Pons (tissue), 1 donor: Measurements from ENCODE around the gene LSR.
"Not testable (repeated sequence)": the region's sequence is repeated elsewhere in the genome, so short reads cannot be mapped to it uniquely, and the experiment has no call there.

Experiments
- DNase-seq: peaks from one replicate; pipeline ENCODE4 v3.0.0-alpha.2; 2016; ENCODE audit warnings: low spot score

Gene LSR

DNA sequence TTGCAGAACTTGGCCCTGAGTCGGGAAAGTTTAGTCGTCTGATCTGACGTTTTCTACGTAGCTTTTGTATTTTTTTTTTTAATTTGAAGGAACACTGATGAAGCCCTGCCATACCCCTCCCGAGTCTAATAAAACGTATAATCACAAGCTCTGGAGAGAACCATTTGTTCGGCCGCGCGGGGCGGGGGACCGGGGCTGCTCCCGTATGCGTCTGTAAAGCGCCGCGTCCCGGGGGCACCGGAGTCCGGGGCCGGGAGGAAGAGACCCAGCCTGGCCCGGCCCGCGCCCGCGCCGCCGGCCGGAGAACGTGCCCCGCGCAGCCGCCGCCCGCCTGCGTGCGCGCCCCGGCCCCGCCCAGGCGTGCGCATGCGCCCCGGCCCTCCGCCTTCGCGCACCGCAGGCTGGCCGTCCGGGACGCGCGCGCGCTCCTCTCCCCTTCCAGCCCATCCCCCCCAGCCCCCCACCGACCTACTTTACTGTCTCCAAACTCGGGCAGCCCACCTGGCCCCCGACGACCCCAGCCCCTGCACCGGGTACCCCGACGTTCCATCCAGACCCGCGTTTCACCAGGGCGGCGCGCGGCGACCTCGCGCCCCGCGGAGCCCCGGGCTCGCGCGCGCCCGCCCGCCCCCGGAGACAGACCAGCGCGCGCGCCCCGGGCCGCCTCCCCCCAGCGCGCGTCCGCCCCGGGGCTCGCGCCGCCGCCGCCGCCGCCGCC lies 19.2 kb downstream of the LSR start:
- no peak for DNase-seq

DNA sequence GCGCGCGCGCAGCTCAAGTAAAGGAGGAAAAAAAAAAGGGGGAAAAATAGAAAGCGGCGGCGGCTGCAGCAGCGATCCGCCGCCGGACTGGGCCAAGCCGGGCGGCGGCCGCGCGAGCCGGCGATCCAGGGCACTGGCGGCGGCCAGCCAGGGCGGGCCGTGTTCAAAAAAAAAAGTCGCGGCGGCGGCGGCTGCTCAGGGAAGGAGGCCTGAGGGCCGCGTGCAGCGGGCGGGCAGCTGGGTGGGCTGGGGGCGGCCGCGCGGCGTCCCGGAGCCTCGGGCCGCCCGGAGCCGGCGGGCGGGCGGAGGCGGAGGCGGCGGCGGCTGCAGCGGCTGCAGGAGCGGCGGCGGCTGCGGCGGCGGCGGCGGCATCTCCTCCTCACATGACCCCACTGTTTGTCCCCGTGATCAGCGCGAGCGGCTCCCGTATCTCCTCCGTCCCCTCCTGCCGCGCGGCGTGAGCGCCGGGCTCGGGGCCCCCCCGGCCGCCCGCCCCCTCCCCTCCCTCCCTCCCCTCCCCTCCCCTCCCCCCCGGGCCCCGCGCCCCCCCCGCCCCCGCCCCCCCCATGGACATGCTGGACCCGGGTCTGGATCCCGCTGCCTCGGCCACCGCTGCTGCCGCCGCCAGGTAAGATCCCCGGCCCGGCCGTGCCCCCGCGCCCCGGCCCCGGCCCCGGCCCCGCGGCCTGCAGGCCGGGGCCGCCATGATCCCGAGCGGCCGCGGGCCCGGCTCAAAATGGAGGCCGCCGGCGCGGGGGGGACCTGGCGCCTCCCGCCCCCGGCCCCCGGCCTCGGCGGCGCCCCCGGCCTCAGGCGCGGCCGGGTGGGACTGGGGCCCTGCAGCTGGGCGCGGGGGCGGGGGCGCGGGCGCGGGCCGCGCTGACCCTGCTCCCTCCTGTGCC lies 20.0 kb downstream of the LSR start, which contains the start of gene USF2:
Gene USF2, plus strand, starts transcription at position 427 of the 902 bp plus-strand sequence. Its CDS starts 140 bp downstream, at position 567.
- DNase-seq: no peak

DNA sequence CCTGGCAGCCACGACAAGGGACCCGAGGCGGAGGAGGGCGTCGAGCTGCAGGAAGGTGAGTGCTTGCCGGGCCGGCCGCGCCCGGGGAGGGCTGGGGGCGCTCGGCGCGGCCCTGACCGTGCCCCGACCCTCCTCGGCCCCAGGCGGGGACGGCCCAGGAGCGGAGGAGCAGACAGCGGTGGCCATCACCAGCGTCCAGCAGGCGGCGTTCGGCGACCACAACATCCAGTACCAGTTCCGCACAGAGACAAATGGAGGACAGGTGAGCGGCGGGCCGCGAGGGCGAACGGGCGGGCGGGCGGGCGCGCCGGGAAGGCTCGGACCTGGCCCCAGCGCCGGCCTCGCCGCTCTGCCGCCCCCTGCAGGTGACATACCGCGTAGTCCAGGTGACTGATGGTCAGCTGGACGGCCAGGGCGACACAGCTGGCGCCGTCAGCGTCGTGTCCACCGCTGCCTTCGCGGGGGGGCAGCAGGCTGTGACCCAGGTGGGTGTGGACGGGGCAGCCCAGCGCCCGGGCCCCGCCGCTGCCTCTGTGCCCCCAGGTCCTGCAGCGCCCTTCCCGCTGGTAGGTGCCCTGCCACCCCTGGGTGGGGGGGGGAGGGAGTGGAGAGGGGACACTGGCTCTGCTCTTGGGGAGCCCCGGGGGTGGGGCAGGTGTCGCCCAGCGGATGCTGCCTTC lies 20.8 kb downstream of the LSR start:
- peak; percentile 75 for DNase-seq

DNA sequence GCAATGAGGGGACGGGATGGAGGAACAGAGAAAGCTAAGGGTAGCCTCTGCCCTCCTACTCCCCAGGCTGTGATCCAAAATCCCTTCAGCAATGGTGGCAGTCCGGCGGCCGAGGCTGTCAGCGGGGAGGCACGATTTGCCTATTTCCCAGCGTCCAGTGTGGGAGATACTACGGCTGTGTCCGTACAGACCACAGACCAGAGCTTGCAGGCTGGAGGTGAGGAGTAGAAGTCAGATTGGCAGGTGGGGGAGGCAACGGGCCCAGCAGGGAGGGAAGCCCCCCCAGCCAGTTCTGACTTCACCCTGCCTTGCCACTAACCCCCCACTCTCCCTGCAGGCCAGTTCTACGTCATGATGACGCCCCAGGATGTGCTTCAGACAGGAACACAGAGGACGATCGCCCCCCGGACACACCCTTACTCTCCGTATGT lies 21.6 kb downstream of the LSR start:
- no peak for DNase-seq

DNA sequence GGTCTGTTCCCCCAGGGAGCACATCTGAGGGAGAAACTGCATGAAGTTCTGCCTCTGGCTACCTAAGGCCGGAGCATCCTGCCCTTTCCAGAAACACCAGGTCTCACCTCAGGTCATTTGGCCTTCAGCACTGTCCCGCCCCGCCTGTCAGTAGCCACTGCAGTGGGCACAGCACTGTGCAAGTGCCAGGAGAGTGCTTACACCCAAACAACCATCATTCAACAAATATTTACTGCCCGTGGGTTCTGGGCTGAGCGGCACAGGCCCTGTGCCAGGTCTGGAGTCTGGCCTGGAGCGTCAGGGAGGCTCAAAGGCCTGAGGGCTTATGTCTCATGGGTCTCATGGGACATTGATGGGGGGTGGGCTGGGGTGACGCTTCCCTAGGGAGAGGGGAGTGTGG lies 22.7 kb downstream of the LSR start:
- no peak for DNase-seq

DNA sequence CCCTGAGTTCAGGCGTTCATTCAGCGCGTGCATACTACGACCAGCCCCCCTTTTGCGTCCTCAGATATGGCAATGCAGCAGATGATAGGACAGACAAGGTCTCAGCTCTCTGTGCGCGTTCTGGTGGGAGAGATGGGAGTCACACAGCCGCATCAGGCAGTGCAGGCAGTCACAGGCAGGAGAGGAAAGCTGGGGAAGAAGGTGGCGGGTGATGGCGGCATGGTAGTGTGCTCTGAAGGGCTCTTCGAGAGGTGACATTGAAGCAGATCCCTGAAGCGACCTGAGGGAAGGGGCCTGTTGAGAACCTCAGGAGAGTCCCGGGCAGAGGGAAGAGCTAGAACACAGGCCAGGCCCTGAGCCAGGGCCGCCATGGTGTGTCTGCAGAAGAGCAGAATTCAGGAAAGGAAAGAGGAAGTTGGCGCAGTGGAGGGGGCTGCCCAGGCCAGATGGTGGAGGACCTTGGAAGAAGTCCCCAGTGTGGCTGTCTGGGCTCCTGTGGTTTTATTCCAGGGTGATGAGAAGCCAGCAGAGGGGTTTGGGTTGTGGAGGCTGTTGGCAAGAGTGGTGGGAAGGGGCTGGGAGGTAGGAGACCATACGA lies 23.4 kb downstream of the LSR start:
- DNase-seq: no peak

DNA sequence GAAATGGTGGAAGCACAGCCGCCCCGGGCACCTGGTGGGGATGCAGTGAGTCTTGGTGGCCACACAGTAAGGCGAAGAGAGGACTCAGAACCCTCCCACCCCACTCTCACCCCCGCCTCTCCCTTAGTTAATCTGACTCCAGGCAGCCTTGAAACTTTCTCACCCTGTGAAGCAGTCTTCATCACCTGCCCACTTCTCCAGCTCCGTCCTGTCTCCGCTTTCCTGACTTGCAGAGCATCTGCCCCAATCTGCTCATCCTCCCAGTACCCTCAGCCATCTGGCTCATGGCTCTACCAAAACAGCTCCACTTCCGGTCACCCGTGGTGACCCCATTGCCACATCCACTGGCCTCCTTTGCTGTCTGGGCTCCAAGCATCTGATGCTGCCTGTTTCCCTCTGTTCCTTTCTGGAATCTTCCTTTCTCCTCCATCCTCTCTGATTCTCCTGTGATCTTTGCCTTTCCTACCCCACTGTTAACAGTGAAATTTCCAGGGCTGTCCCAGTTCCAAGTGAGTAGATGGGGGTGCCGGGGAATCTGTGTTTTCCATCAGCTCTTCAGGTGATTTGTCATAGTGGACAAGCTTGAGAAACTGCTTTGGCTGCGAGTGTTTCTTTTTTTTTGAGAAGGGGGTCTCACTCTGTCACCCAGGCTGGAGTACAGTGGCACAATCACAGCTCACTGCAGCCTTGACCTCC lies 24.3 kb downstream of the LSR start:
- DNase-seq: no peak

DNA sequence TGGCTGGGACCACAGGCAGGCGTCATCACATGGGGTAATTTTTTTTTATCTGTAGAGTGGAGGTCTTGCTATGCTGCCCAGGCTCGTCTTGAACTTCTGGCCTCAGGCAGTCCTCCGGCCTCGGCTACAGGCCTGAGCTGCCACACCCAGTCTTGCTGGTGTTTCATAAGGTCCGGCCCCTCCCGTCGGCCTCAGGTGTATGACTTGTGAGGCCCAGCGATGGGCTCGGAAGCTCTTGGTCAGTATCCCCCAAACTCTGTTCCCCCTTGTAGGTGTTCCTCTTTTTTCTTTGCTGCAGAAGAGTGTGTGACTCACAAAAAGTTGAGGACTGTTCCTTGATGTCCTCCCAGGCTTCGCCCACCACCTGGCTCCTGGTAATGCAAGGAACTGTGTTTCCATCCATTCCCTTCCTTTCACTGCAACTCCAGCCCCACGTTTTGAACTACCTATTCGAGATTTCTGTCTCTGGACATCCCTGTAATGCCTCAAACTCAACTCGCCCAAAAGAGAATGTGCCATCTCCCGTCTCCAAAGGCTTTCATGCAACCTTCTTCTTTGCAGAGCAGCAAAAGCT lies 25.0 kb downstream of the LSR start:
- no peak for DNase-seq

DNA sequence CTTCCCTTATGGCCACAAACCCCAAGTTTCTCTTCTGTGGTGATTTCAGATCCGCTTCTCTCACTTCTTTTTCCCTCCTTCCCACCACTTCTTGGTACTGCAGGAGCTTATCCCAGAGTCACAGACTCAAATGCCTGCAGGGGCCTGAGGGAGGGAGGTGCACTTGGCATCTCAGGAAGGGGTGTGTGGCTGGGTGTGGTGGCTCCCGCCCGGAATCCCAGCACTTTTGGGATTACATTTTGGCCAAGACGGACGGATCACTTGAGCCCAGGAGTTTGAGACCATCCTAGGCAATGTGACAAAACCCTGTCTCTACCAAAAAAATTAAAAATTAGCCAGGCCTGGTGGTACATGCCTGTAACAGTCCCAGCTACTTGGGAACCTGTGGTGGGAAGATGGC lies 25.5 kb downstream of the LSR start:
- DNase-seq: no peak

DNA sequence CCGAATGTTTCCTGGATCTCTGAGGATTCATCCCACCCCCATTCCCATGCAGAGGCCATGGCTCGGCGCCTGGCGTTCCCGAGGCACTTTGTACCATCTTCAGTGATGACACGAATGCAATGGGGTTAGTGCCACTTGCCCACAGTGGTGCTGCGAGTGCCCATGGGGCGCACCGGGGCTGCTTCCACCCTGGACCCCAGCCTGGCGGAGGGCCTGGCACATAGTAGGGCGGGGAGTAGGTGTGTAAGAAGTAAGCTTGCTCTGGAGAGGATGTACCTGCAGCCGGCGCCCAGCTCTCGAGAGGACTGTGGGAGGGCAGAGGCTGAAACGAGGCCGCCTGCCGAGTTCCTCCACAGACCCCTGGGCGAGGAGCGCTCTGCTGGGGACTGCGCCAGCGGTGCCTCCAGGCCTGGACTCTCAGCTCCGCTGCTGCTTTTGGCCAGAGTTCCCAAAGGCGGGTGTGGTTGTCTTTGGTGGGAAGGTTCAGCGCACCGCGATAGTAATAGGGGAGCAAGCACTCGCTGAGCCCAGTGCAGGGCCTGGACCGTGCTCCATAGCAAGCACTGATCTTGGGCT lies 28.0 kb downstream of the LSR start:
- no peak for DNase-seq

DNA sequence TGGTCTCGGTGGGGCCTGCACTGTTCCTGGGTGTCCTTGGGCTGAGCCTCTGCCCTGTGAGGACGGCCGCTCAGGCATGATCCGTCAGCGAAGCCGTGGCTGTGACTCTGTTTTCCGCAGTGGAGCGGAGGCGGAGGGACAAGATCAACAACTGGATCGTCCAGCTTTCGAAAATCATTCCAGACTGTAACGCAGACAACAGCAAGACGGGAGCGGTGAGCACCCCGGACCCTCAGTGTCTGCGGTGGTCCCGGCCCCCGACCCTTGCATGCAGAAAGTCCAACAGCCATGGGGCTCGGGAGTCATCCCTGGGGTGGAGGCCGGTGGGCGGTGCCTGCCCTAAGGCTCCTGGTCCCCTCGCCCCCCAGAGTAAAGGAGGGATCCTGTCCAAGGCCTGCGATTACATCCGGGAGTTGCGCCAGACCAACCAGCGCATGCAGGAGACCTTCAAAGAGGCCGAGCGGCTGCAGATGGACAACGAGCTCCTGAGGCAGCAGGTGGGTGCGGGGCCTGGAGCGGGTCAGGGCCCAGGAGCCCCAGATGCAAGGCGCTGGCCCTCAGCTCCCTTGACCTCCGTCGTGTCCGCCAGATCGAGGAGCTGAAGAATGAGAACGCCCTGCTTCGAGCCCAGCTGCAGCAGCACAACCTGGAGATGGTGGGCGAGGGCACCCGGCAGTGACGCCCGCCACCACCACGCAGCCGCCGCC lies 29.9 kb downstream of the LSR start:
- no peak for DNase-seq

DNA sequence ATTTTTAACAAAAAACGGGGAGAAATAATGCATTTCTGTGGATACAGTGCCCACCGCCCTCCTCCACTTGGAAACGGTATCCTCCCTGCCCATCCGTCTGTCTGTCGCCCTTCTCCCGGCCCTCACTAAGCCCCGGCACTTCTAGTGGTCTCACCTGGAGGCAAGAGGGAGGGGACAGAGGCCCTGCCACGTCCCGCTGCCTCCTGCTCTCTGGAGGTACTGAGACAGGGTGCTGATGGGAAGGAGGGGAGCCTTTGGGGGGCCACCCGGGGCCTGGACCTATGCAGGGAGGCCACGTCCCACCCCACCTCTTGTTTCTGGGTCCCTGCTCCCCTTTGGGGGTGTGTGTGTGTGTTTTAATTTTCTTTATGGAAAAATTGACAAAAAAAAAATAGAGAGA lies 30.6 kb downstream of the LSR start:
- no peak for DNase-seq

DNA sequence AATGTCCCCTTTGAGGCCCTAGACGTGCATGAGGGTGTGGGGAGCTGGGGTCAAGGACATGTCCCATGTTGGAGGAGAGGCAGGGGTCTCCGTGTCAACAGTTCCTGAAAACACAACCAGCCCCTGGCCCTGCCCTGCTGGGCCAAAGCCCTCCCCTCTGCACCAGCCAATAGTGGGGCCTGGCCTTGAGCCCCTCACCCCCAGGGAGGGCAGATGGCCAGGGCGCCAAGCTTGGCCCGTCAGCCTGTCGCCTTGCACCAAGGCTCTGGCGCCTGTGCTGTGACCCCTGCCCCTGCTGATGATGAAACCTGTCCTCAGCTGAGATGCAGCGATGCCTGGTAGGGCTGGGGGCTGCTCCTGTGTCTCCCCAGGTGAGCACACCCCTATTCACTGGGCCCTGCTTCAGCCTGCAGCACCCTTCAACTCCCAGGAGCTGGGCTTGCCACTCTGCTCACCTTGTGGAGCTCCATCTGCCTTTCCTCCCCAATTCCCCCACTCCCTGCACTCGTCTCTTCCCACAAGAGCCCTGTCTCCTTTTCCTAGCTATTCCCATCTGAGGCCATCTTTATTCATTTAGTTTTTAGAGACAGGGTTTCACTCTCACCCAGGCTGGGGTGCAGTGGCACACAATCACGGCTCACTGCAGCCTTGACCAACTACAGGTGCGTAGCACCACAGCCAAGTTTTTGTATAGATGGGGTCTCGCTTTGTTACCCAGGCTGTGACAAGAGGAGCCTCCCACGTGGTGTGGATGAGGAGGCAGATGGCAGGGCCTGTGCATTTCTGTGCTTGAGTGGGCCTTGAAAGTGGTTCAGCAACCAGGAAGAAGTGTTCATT lies 31.4 kb downstream of the LSR start:
- no peak for DNase-seq

DNA sequence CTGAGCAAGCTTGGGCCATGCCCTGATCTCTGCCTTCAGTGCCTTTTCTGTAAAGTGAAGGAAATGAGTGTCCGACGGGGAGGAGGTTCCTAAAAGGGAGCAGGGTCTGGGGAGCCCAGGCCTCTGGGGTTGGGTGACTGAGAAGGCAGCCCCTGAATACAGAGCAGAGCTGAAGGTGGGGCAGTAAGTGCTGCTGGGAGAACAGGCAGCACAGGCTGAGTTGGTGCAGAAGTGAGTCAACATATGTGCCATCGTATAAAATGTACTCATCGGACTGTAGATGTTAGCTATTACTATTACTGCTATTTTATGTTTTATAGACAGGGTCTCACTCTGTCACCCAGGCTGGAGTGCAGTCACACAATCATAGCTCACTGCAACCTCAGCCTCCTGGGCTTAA lies 32.5 kb downstream of the LSR start:
- no peak for DNase-seq

DNA sequence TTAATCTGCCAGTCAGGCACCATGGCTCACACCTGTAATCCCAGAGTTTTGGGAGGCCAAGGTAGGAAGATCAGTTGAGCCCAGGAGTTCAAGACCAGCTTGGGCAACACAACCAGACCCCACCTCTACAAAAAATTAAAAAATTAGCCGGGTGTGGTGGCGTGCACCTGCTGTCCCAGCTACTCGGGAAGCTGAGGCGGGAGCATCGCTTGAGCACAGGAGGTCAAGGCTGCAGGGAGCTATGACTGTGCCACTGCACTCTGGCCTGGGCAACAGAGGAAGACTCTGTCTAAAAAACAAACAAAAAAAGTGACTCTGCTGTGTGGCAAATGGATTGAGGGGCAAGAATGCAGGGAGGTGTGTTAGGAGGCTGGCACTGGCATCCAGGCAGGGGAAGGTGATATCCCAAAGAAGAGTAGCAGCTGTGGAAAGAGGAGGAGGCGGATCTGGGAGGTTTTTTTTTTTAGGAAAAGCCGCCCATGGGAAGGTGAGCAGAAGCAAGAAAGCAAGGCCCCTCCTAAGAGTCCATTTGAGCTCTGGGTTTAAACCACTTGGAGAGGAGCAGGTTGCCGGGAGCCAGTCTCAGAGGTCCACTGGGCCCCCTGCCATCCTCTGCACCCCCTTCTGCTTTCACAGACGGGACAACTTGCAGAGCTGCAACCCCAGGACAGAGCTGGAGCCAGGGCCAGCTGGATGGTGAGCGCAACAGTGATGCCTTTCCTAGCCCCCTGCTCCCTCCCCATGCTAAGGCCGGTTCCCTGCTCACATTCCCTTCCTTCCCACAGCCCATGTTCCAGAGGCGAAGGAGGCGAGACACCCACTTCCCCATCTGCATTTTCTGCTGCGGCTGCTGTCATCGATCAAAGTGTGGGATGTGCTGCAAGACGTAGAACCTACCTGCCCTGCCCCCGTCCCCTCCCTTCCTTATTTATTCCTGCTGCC lies 35.6 kb downstream of the LSR start:
- DNase-seq: no peak

DNA sequence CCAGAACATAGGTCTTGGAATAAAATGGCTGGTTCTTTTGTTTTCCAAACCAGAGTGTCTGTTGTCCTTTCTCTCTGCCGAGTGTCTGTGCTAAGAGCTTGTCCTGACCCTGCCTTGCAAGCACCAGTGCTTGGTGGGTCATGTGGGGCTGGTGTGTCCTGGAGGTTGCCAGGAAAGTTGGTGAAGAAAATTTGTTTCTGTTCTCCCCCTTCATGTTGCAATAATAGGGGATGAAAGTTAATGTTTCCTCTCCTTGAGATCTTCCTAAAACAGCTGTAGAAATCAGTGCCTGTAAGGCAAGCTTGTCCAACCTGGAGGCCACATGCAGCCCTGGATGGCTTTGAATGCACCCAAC lies 36.3 kb downstream of the LSR start:
- no peak for DNase-seq

DNA sequence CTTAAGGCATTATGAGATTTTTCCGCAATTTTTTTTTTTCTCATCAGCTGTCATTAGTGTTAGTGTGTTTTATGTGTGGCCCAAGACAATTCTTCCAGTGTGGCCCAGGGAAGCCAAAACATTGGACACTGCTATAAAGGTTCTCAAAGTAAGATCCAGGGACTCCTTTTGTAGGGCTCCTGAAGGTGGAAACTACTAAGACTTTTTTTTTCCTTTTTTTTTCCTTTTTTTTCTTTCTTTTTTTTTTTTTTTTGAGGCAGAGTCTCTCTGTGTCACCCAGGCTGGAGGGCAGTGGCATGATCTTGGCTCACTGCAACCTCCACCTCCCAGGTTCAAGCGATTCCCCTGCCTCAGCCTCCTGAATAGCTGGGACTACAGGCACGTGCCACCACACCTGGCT lies 36.7 kb downstream of the LSR start:
- not testable (repeated sequence) for DNase-seq

DNA sequence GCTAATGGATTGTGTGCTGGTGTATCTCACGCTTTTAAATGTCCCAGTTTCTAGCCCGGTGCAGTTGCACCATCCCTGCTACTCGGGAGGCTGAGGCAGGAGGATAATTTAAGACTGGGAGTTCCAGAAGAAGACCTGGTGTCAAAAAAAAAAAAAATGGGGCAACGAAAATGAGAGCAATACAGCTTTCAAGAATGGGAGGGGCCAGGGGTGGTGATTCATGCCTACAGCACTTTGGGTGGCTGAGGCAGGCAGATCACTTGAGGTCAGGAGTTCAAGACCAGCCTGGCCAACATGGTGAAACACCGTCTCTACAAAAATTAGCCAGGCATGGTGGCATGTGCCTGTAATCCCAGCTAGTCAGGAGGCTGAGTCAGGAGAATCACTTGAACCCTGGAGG lies 37.3 kb downstream of the LSR start:
- DNase-seq: not testable (repeated sequence)
